GM21381 (cell line): ENCODE results near the gene SHROOM3.

ENCODE experiments used
- ATAC-seq: cut with Tn5 transposase; IDR thresholded peaks from one replicate; pipeline ENCODE4 v1.9.1; 2021; ENCODE audit warnings: mild to moderate bottlenecking, moderate library complexity; ENCODE audit not compliant: unreplicated experiment

Gene SHROOM3

GRCh38 chr4:76562836-76563453 is 127.9 kb downstream of the SHROOM3 start:
- ATAC-seq = no peak

DNA sequence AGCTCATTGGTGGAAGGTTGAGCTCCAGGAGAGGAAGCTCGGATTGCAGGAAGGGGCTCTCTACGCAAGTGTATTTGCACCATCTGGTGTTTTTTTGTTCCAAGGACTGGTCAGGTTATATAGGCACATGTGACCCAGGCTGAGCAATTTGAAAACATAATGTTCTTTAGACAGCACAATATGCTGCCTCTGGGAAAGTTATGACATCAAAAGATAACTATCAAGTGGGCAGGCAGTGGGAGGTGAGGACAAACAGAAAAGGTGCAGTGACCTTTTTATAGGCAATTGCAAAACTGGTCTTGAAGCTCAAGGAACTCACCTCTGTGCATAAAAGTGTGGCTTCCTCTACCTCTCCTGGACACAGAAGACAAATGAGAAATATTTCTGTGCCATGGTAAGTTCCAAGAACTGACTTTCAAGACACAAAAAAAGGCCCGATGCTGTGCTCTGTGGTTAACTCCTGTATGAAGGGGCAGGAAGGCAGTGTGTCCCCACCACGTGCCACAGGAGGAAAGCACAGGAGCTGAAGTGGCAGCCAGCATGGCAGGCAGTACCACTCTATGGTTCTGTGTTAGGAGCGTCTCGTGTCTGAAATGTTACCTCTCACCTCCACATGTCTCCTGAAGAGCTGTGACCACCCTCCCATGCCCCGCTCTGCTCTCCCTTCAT is 128.6 kb downstream of the SHROOM3 start:
- no peak for ATAC-seq

DNA sequence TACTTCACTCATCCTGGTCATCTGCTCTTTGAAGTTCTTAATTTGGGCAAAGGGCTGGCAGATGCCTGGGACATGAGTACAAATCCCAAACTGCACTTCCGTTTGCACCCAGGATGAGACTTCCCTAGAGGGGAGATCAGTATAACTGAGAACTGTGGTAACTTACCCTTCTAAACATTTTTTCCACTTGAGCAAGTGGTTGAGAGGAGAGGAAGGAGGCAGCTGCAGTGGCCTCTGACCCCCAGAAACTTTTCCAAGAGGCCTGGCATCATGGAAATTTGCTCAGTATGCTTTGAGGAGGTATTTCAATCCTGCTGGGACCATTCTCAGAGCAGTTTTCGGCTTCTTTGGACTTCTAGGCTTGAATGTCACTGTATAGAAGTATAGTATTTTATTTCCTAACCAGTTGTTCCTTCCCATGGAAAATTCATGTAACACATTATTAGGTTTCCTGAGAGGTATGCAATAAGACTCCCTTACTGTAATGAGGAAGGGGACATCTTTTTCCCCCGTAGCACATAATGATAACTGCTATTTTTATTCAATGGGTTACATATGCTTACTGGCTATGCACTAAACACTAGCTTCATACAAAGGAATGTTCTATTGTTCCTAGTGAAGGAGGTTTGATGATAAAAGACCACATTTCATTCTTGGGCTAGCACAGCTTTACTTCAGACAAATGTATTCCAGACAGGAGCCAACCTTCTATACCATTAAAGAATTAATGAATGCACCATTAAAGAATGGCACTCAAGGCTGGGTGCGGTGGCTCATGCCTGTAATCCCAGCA is 129.3 kb downstream of the SHROOM3 start:
- ATAC-seq = no peak

- ATAC-seq = no peak
Observed at GRCh38 chr4:76568262-76568661, 133.2 kb downstream of the SHROOM3 start.

DNA sequence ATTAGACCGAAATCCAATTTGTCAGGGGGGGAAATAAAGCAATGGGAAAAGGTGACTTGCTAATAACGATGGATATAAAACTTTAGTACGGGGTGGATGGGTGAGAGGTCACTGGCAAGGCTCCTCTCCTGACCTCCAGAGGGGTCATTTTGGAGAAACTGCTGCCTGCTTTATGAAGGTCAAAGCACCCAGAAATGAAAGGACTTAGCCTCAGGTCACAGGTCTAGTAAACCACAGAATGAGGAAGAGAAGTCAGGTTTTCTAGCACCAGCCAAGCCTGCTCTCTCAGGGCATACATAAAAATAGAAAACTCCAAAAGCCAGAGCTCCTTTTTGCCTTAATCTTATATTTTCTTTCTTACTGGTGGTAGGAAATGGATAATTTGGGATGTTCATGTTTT is 134.2 kb downstream of the SHROOM3 start:
- no peak for ATAC-seq

DNA sequence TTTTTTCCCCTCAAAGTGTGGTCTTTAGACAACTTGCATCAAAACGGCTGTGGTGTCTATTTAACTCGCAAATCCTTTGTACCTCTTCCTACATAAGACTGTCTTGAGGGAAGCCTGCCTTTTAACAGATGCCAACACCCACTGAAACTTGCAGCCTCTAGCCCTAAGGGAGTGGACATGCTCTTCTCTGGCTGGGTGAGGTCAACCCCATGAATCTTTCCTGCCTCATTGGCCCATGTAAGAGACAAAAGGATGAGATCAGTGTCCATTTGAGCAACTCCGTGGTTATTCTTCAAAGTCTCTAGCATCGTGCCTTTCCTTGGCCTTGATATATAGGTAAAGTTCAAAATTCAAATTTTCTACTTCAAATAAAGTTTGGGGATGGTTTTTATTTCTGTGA is 134.7 kb downstream of the SHROOM3 start:
- ATAC-seq = no peak

GRCh38 chr4:76570141-76570973 is 135.3 kb downstream of the SHROOM3 start:
- ATAC-seq = no peak

DNA sequence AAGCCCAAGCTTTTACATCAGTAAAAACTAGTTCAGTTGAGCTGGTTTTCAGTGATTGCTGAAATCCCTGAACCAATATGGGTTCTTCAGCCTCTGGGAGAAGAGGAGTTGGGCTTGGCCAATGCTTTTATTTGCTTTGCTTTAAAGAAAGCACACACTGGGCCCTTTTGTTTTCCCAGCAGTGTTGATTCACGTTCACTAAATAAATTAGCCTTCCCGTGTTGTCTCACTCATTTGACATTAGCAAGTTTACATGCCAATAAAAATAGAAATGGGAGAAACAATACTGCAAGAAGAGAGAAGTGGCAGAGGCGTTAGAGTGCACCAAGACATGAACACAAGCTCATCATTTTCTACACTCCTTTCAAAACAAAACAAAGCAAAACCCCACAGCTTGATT is 136.2 kb downstream of the SHROOM3 start:
- no peak for ATAC-seq

DNA sequence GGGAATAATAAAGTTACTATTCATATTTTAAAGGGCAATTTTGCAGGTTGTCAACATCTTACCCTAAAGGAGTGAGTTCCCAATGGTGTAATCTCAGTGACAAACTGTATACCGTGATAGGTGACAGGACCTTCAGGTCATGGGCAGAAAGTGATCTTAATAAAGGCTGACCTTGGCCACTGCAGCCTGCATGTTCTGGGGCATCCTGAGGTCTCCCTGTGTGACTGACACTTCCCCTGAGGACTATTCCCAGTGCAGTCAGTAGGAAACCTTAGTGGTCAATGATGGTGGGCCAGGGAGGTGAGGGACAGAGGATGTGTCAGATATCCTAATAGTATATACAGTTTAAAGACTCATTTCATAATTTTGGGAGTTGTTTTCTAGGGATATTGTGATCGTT is 137.2 kb downstream of the SHROOM3 start:
- ATAC-seq = no peak

- ATAC-seq = no peak
Observed at GRCh38 chr4:76576824-76577223, 141.8 kb downstream of the SHROOM3 start.

GRCh38 chr4:76578002-76578560 is 143.1 kb downstream of the SHROOM3 start:
- ATAC-seq = no peak

DNA sequence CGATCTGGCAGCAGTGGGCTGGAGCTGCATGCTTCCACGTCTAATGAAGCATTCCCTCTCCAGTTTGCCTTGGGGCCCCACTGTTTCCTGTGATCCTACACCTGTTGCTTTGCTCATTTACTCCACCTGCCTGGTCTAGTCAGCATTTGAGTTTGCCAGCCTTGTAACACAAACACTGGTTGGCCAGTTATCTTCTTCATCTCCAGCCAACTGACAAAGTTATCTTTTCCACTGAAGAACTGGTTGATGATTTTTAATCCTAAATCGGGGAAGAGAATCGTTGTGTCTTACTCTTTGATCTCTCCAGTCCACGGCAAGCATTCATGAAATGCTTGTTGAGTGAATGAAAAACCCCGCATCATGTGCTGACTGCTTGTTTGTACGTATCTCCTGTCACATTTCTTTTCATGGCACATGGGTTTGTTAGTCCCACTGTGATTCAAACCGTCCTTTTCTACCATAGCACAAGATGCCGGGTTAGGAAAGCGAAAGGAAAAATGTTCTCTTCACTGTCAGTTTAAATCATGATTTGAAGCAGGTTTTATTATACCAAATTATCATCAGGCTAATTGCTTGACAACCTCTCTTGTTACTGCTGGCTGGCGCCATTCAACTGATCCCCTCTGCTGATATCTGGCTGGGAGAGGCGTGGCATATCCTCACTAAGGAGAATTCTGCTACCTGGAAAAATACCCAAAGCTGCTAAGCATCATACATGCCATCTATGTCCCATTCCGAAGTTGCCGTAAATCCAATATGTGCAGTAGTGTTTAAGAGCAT is 144.8 kb downstream of the SHROOM3 start:
- ATAC-seq = no peak

DNA sequence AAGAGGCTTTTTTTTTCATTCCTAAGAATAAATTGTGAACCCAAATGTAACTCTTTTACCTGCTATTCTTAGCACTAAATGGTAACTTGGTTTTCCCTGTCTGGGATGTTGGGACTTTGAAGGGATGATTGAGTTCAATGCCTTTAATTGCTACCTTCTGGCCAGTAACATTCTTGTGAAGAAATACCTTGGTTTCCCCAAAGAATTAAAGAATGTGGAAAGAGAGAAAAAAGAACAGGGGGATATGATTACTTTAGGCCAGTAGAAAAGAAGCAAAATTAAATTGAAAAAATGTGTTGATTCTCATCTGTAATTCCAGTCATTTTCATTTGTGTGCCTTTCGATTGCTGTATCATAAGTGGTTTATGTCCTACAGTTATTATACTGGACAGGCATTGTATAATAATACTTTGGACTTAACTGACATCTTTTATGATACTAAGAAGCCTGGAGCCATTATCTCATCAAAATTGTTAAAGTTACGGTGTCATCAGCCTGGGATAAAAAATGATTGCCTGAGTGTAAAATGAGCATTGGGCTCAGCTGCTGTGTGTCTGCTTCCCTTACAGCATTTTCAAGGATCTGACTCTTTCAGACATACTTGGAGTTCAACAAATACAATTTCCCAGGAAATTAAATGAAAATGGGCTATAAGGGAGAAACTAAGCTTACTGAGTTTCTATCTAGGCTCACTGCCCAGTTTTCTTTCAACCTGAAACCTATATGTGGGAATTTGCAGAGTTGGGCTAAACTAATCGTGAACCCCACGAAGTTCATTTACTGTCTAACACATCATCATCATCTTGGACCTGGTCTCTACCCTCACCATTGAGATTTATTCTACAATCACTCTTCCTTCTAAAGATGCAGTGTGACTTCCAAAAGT is 146.3 kb downstream of the SHROOM3 start:
- ATAC-seq = no peak

DNA sequence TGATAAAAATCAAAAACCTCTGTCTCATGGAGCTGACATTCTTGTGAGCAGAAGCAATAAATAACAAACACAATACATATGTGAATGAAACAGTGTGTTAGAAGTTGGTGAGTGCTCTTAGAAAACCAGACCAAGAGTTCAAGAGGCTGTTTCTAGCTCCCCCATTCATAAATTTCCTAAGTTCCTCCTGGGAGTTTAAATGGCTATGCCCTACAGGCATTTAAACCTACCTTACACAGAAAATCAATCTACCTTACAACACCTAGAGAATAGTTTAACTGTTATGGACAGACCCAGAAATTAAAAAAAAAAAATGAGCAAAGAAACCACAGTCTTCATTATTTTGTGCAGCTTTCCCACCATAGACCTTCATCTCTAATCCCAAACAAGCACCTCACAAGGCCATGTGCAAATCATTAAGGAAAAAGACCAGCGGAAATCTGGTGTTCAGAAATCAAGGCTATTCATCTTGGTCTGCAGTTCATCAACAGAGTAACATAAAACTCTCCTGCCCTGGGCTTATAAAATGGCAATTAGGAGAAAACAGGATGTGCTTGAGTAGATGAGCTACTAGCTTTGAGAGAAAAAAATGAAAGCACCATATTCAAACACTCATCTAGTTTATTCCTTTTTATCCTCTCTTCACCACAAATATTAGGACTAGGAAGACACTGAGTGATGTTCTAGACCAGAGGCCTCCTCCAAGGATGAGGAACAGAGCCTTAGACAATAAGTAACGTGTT is 147.2 kb downstream of the SHROOM3 start:
- ATAC-seq = no peak

GRCh38 chr4:76582817-76583087 is 147.7 kb downstream of the SHROOM3 start:
- ATAC-seq = no peak

DNA sequence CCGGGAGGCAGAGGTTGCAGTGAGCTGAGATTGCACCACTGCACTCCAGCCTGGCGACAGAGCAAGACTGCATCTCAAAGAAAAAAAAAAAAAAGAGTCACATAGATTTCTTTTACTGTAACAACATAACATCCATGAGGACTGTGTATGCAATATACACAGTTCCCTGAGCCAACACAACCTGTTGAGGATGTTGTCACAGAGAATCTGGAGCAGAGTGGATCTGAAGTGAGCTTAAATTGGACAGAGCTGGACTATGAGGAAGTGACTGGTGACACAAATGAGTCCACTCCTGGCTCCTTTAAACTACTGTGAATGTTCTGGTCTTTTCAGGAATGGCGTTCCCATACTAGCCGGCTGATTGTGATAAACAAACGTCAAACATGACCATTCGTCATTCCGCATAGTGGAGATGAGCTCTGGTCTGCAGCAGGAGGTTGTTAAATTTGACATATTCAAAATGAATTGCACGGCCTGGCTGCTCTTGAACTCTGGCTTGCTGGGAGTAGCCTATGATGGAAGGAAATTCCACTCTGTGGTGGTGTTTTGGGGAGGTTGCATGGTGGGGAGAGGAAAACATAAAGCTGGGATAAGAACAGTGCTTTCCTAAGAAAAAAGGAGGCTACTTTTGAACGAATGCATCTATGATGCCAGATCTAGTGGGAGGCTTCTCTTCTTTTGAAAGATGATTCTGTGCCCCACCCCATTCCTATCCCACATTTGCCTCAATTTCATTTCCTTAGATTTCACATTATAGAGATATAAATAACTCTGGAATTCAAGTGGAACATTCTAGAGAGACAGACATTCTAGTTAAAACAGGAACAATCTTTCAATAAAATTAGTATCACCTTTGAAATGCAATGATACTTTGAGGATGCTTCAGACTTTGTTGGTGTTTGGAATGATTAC is 149.5 kb downstream of the SHROOM3 start:
- no peak for ATAC-seq

GRCh38 chr4:76585272-76585671 is 150.2 kb downstream of the SHROOM3 start:
- ATAC-seq = no peak

DNA sequence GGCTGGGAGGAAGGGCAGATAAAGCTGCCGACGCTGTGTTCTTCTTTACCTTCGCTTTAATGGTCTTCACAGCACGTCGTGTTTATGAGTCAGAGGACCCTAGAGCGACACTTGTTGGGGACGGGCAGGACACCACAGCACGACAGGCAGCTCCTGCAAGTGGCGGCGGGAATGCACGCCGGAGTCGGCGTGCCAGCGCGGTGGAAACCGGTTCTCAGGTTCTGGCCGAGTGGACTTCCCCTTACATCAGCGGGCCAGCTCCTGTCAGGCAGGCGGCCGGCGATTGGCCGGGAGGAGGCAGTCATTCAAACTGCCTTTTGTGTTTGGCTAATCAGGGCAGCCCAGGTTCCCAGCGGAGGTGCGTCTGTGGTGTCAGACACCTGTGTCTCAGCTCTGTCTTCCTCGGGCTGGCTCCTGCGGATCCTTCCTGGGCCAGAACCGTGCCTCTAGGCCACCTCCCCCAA is 150.9 kb downstream of the SHROOM3 start:
- peak; percentile 76 for ATAC-seq
